Germinal center (tissue), 1 donor: ENCODE data around the gene SUSD1.
"Not testable (repeated sequence)": the region's sequence is repeated elsewhere in the genome, so short reads cannot be mapped to it uniquely, and the experiment has no call there.

Experiments used
- DNase-seq: peaks from one replicate; pipeline ENCODE4 v3.0.0; 2012; ENCODE audit warnings: mixed read lengths, low spot score

Gene SUSD1

DNA sequence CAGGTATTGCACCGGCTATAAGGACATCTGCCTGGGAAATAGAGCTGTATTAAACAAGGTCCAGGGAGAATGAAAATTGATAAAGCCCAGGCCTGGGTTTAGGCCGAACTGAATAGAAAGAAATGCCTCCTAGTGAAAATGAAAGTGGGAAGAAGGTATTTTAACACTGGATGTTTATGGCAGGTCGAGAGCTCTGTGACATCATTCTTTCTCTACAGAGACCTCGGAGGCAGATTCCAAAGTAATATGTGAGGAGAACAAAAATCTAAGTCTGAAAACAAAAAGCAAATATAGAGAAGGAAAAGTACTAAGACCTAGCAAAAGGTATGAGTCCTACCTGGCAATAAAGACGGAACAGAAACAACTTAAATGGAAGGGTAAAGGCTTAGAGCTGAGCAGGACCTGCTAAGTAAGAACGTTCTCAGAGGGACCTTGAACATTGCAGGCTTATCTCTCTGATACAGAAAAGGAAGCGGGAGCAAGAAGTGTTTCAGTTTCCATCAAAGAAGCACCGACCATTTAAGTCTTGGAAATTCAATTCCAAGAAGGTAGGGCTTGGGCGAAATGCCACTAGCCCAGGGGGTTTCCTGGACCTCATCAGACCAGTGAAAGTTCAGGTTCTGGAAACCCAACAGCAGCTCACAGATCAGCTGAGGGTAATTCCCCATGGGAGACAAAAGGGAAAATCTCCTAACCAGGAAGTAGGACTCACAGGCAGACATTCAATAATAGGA is 80.0 kb downstream of the SUSD1 start:
- DNase-seq, result no peak

DNA sequence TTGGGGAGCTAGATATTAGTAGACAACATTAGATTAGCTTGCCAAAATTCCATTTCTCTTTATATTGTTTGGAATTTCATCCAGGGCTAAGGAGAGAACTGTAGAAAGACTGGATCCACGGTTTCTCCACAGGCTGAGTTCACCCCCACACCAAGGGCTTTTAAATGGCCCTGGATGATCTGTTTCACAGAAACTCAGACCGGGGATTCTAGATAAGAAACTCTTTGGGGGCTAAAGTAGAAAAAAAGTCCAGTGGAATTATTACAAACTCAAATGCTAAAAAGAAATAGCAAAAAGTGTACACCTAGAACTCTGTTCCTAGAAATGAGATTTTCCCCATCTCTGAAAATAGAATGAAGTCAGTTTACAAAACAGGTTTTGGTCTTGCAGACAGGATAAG is 80.9 kb downstream of the SUSD1 start:
- DNase-seq, result no peak

GRCh38 chr9:112093870-112094216 is 81.3 kb downstream of the SUSD1 start:
- DNase-seq, result no peak

- DNase-seq, result no peak
Observed at GRCh38 chr9:112093147-112093869, 81.8 kb downstream of the SUSD1 start.

DNA sequence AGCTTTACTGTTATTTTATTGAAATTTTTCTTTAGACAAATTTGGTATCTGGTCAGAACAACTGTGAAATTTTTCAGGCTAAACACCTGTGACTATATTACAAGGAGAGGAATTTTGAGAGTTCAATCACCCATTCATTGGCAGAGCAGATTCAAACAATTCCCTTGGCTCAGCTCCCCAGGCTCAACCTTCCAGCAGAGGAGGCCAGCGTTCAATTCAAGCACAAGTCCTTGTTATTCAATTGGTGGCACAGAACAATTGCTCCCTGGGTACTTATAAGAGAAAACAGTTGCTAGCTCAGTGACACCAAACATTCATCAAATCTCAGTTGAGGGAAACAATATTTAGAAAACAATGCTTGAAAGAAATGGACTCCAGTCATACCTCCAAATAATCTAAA is 83.3 kb downstream of the SUSD1 start:
- DNase-seq, result no peak

DNA sequence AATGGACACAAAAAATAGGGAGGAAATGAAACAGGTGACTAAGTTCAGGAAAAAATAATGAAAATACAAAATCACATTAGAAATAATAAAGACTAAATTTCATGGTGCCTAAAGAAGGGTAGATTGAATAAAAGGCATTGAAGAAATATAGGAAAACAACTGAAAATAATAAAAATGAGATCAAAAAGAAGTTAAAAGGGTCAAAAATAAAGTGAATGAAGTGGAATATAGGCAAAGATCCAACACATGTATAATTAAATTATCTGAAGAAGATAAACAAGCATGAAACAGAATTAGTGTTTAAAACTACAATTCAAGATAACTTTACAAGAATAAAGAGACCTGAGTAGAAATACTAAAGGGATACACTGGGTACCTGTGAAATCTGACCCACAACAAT is 87.6 kb downstream of the SUSD1 start:
- no peak for DNase-seq

DNA sequence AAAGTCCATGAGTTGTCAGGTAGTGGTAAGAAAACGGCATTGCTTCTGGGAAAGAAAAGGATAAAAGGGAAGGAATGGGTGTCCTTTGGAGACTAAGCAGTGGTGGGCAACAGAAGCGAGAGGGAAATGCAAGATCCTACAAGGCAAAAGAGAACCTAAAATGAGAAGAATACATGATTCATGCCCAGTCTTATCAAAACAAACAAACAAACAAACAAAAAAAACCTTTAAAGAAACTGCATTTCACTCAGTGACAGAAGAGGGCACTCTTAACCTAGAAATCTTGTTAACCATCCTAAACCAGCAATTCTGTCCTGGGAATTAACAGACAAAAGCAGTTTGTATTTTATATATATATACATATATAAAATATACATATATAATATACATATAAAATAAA is 88.5 kb downstream of the SUSD1 start:
- DNase-seq, result no peak

- DNase-seq, result no peak
Observed at GRCh38 chr9:112084907-112085306, 90.2 kb downstream of the SUSD1 start.

GRCh38 chr9:112084334-112084733 is 90.8 kb downstream of the SUSD1 start:
- no peak for DNase-seq

DNA sequence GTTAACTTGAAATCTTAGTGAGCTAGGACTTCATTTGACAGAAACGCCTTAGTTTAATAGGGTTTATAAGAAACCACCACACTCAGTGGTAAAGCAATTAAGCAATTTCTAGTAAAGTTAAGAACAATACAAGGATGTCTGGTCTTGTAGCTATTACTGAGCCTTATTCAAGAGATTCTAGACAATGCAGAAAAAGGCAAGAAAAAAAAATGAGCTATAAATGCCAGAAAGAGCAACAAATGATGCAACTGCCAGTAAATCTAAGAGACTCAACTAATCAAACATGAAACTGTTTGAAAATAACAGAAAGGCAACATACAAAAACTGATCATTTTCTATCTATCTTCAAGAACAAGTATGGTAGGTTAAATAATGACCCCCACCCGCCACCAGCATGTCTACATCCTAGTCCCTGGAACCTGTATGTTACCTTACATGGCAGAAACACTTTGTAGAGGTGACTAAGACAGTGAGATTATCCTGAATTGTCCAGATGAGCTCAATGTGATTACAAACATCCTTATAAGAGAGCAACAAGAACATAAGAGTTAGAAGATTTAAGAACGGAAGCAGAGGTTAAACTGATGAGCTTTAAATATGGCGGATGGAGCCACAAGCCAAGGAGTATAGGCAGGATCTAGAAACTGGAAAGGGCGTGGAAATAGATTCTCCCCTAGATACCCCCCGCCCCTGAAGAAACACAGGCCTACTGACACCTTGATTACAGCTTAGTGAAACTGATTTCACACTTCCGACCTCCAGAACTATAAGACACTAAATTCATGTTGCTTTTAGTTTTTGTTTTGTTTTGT is 93.0 kb downstream of the SUSD1 start:
- no peak for DNase-seq

DNA sequence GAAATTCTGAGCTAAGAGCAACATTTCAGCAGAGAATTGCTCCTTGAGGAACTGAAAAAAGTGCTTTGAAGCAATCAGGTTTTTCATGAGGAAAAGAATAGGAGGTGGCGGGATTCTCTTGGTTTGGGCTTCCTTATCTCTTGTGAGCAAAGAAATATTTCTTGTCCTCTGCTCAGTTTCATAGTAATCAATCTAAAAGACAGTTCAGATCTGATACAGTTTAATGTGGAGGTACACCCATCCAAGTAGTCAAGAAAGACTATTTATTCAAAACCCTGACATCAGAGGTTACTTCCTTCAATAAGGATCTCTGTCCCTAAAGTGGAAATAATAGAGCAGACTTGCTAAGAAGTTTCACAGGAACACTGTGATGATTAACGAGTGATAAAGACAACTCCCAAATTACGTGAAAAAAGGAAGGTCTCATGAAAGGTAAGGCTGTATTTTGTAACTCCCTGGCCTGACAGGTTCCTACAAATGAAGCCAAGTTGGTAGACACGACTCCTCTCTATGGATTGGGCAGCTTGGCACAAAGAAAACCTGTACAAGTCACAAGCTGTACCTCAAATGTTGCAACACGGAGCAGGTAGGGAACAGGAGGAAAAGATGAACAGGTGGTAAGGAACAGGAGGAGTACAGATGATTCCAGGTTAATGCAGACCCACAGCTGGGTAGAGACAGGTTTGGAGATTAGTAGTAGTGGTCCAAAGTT is 94.1 kb downstream of the SUSD1 start:
- no peak for DNase-seq

GRCh38 chr9:112078432-112078831 is 96.7 kb downstream of the SUSD1 start:
- no peak for DNase-seq

- no peak for DNase-seq
Observed at GRCh38 chr9:112076814-112077213, 98.3 kb downstream of the SUSD1 start.

GRCh38 chr9:112075009-112075378 is 100.1 kb downstream of the SUSD1 start:
- no peak for DNase-seq

DNA sequence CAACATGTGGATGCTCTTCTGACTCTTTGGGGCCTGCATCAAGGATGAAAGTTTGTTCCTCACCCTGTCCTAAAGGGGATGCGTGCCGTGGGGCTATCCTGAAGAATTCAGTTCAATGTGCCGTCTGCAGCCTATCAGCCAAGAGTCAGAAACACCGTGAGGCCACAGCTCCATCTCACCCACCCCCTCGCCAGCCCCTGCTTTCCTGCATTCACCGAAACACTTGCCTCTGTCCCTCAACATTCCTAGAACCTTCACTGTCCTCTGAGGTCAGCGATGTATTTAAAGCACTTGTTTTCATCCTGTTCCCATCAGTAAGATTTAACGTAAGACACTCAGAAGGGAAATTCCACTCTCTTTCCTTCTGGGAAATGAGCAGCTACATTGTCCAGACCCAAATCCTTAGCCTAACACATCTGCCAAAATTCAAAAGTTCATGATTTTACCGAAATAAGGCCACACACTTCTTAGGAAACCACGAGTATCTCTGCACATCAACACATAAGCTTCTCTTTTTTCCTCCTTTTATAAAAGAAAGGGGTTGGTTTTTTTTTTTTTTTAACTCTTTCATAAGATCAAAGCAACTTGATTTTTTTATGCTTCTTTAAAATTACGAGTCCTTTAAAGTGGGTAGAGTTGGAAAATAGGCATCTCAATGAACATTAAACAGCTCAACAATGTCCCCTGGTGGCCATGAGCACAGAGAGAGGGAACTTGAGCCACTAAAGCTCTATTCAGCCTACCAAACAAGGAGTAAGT is 100.7 kb downstream of the SUSD1 start:
- peak; percentile 39 for DNase-seq

DNA sequence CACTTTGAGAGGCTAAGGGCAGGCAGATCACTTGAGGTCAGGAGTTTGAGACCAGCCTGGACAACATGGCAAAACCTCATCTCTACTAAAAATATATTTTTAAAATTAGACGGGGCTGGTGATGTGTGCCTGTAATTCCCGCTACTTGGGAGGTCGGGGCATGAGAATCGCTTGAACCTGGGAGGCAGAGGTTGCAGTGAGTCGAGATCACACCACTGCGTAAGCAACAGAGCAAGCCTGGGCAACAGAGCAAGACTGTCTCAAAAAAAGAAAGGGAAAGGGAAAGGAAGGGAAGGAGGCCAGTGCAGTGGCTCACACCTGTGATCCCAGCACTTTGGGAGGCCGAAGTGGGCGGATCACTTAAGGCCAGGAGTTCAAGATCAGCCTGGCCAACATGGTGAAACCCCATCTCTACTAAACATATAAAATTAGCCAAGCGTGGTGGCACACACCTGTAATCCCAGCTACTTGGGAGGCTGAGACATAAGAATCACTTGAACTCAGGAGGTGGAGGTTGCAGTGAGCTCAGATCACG is 101.4 kb downstream of the SUSD1 start:
- DNase-seq, result not testable (repeated sequence)

GRCh38 chr9:112072721-112073638 is 102.1 kb downstream of the SUSD1 start:
- DNase-seq, result no peak

- DNase-seq, result peak; percentile 37
Observed at GRCh38 chr9:112069318-112070169, 105.6 kb downstream of the SUSD1 start.
